HepG2 (cell line): ENCODE data around the gene TUBA4B. TPM values are rescaled to one million over a fixed set of nuclear protein-coding genes. Genes with fewer than 3 reads are reported as not detected.
A peak's percentile ranks its signal among the peaks of the same experiment; 100 is the strongest.

ENCODE experiments used
- EP300 ChIP-seq, 3 experiments: sonication (generic) in 1 of 3; formaldehyde crosslinking in 1 of 3; IDR thresholded peaks; 2 replicates each; pipeline versions ENCODE4 v1.5.1 to v1.6.1; 2011 to 2020; ENCODE audit warnings: low read depth in 2 of 3, low read length in 2 of 3, borderline replicate concordance in 1 of 3, improper control_type of control experiment in 1 of 3, mild to moderate bottlenecking in 1 of 3, missing genetic modification reagents in 1 of 3, moderate library complexity in 1 of 3
- FLYWCH1 ChIP-seq: sonication (generic); formaldehyde crosslinking; IDR thresholded peaks from 2 replicates; pipeline ENCODE4 v1.8.1; 2023; ENCODE audit warnings: mild to moderate bottlenecking, missing genetic modification reagents
- HES4 ChIP-seq: sonication (generic); formaldehyde crosslinking; IDR thresholded peaks from 2 replicates; pipeline ENCODE4 v1.9.0; 2021; ENCODE audit warnings: mild to moderate bottlenecking, missing genetic modification reagents, borderline replicate concordance
- HNF4A ChIP-seq: sonication (generic); formaldehyde crosslinking; IDR thresholded peaks from 2 replicates; pipeline ENCODE4 v1.4.0; 2020; ENCODE audit warnings: missing genetic modification reagents
- JUNB ChIP-seq: sonication (generic); formaldehyde crosslinking; IDR thresholded peaks from 2 replicates; pipeline ENCODE4 v1.8.0; 2022; ENCODE audit warnings: missing genetic modification reagents, mild to moderate bottlenecking, borderline replicate concordance
- KDM2A ChIP-seq: sonication (generic); formaldehyde crosslinking; IDR thresholded peaks from 2 replicates; pipeline ENCODE4 v1.4.0; 2020; ENCODE audit warnings: low read depth, missing genetic modification reagents, borderline replicate concordance
- NCOA5 ChIP-seq: sonication (generic); formaldehyde crosslinking; IDR thresholded peaks from 2 replicates; pipeline ENCODE4 v1.4.0; 2020; ENCODE audit warnings: missing genetic modification reagents
- NFATC3 ChIP-seq: sonication (generic); formaldehyde crosslinking; IDR thresholded peaks from 2 replicates; pipeline ENCODE4 v1.5.1; 2020; ENCODE audit warnings: mild to moderate bottlenecking, missing genetic modification reagents
- PHF20 ChIP-seq: sonication (generic); formaldehyde crosslinking; IDR thresholded peaks from 2 replicates; pipeline ENCODE4 v1.5.0; 2020; ENCODE audit warnings: mild to moderate bottlenecking, missing genetic modification reagents
- SIN3B ChIP-seq: fragments of 150-350 bp; IDR thresholded peaks from 2 replicates; pipeline ENCODE4 v1.6.1; 2014; ENCODE audit warnings: low read length
- TP53 ChIP-seq: sonication (generic); formaldehyde crosslinking; conservative IDR thresholded peaks from 2 replicates; pipeline ENCODE4 v1.4.0; 2020; ENCODE audit warnings: missing genetic modification reagents
- ZBTB21 ChIP-seq: sonication (generic); formaldehyde crosslinking; IDR thresholded peaks from 2 replicates; pipeline ENCODE4 v1.4.0; 2020; ENCODE audit warnings: missing genetic modification reagents
- ZNF3 ChIP-seq: IDR thresholded peaks from 2 replicates; pipeline ENCODE4 v1.7.0; 2017; ENCODE audit warnings: inconsistent platforms
- ZNF501 ChIP-seq: sonication (generic); formaldehyde crosslinking; IDR thresholded peaks from 2 replicates; pipeline ENCODE4 v1.5.1; 2020; ENCODE audit warnings: mild to moderate bottlenecking, moderate library complexity, missing genetic modification reagents
- ZZZ3 ChIP-seq: sonication (generic); formaldehyde crosslinking; IDR thresholded peaks from 2 replicates; pipeline ENCODE4 v1.4.0; 2020; ENCODE audit warnings: missing genetic modification reagents, mild to moderate bottlenecking, borderline replicate concordance
- polyA plus RNA-seq, 8 experiments: library from polyadenylated mRNA; depleted of rRNA in 3 of 8; stranded (reverse) in 7 of 8; unstranded in 1 of 8; fragments of >200 nt; fragmentation: Illumina TruSeq in 4 of 8; extraction: Trizol in 4 of 8; gene quantifications; 2 replicates each; pipeline versions ENCODE4 v1.2.1 to v1.2.3, GENCODE V29; 2011 to 2016; ENCODE audit warnings: low read depth in 4 of 8, missing spikeins in 1 of 8, mixed read lengths in 1 of 8; ENCODE audit not compliant: insufficient read depth in 1 of 8
- total RNA-seq, 5 experiments: library from RNA; depleted of rRNA; stranded (reverse); fragments of >200 nt; fragmentation: Illumina TruSeq; extraction: Trizol; gene quantifications; 2 replicates each; pipeline ENCODE4 v1.2.3, GENCODE V29; 2016; ENCODE audit warnings: low read depth in 1 of 5
- TF ChIP-seq, protein P1 (sequence below): sonication (generic); formaldehyde crosslinking; IDR thresholded peaks from 2 replicates; pipeline ENCODE4 v1.4.0; 2020; ENCODE audit warnings: missing genetic modification reagents, mild to moderate bottlenecking, borderline replicate concordance
- TF ChIP-seq, protein P2 (sequence below): sonication (generic); formaldehyde crosslinking; IDR thresholded peaks from 2 replicates; pipeline ENCODE4 v1.5.0; 2020; ENCODE audit warnings: mild to moderate bottlenecking, missing genetic modification reagents
- TF ChIP-seq, protein P3 (sequence below): sonication (generic); formaldehyde crosslinking; IDR thresholded peaks from 2 replicates; pipeline ENCODE4 v1.4.0; 2020; ENCODE audit warnings: missing genetic modification reagents, borderline replicate concordance
- TF ChIP-seq, protein P4 (sequence below): sonication (generic); formaldehyde crosslinking; IDR thresholded peaks from 2 replicates; pipeline ENCODE4 v1.8.0; 2022; ENCODE audit warnings: missing genetic modification reagents, mild to moderate bottlenecking, borderline replicate concordance

The TUBA4B gene
- total and polyA plus RNA-seq, 2 of the 13 experiments (the other 11 are each of a cell fraction or from before 2014, with no cell fraction given) = 0.18 to 0.22 TPM

DNA sequence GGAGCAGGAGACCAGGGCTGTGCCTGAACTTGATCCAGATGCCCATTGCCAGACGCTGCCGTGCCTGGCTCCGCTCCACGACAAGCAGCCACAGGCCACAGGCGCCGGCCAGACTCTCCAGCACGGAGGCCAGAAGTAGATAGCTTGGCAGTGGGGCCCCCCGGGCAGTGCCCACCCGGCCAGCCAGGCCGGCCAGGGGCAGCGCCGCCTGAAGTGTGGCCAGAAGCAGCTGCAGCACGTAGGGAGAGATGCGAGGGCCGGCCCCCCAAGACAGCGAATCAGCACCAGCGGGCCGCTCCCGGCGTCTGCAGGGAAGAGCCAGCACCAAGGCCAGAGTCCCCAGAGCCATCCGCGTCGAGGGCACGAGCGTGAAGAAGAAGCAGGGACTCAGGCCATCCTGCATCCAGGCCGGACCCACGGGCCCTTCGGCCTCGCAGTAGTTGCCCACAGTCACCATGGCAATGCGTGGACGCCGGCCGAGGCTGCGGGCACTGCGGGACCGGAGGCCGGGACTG is 34.8 kb upstream of the TUBA4B start (continued):
- TF ChIP-seq, protein P1, sequence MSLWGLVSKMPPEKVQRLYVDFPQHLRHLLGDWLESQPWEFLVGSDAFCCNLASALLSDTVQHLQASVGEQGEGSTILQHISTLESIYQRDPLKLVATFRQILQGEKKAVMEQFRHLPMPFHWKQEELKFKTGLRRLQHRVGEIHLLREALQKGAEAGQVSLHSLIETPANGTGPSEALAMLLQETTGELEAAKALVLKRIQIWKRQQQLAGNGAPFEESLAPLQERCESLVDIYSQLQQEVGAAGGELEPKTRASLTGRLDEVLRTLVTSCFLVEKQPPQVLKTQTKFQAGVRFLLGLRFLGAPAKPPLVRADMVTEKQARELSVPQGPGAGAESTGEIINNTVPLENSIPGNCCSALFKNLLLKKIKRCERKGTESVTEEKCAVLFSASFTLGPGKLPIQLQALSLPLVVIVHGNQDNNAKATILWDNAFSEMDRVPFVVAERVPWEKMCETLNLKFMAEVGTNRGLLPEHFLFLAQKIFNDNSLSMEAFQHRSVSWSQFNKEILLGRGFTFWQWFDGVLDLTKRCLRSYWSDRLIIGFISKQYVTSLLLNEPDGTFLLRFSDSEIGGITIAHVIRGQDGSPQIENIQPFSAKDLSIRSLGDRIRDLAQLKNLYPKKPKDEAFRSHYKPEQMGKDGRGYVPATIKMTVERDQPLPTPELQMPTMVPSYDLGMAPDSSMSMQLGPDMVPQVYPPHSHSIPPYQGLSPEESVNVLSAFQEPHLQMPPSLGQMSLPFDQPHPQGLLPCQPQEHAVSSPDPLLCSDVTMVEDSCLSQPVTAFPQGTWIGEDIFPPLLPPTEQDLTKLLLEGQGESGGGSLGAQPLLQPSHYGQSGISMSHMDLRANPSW = no peak
- TF ChIP-seq EP300 (IDR thresholded peaks at IDR 0.05; ENCODE audit: low read depth in 2 of 2, low read length in 2 of 2) (no peak), EP300 (CRISPR knock-in tag; IDR thresholded peaks at IDR 0.05; ENCODE audit: borderline replicate concordance) (no peak), TP53 (no peak; the same call in 1 of the 2 replicates), KDM2A (CRISPR knock-in tag) (no peak), FLYWCH1 (CRISPR knock-in tag) (no peak; the same call in 1 of the 2 replicates), HNF4A (CRISPR knock-in tag) (no peak), HES4 (CRISPR knock-in tag) (no peak), ZBTB21 (CRISPR knock-in tag) (no peak), NCOA5 (CRISPR knock-in tag) (peak; percentile 47; the same call in 1 of the 2 replicates), SIN3B (no peak), ZNF3 (CRISPR knock-in tag) (no peak), JUNB (CRISPR knock-in tag) (peak; percentile 52; the same call in 1 of the 2 replicates), NFATC3 (CRISPR knock-in tag) (no peak), ZZZ3 (CRISPR knock-in tag) (no peak), ZNF501 (no peak), PHF20 (CRISPR knock-in tag) (no peak)
- TF ChIP-seq, protein P2, sequence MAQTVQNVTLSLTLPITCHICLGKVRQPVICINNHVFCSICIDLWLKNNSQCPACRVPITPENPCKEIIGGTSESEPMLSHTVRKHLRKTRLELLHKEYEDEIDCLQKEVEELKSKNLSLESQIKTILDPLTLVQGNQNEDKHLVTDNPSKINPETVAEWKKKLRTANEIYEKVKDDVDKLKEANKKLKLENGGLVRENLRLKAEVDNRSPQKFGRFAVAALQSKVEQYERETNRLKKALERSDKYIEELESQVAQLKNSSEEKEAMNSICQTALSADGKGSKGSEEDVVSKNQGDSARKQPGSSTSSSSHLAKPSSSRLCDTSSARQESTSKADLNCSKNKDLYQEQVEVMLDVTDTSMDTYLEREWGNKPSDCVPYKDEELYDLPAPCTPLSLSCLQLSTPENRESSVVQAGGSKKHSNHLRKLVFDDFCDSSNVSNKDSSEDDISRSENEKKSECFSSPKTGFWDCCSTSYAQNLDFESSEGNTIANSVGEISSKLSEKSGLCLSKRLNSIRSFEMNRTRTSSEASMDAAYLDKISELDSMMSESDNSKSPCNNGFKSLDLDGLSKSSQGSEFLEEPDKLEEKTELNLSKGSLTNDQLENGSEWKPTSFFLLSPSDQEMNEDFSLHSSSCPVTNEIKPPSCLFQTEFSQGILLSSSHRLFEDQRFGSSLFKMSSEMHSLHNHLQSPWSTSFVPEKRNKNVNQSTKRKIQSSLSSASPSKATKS (CRISPR knock-in tag) = no peak
- TF ChIP-seq, protein P3, sequence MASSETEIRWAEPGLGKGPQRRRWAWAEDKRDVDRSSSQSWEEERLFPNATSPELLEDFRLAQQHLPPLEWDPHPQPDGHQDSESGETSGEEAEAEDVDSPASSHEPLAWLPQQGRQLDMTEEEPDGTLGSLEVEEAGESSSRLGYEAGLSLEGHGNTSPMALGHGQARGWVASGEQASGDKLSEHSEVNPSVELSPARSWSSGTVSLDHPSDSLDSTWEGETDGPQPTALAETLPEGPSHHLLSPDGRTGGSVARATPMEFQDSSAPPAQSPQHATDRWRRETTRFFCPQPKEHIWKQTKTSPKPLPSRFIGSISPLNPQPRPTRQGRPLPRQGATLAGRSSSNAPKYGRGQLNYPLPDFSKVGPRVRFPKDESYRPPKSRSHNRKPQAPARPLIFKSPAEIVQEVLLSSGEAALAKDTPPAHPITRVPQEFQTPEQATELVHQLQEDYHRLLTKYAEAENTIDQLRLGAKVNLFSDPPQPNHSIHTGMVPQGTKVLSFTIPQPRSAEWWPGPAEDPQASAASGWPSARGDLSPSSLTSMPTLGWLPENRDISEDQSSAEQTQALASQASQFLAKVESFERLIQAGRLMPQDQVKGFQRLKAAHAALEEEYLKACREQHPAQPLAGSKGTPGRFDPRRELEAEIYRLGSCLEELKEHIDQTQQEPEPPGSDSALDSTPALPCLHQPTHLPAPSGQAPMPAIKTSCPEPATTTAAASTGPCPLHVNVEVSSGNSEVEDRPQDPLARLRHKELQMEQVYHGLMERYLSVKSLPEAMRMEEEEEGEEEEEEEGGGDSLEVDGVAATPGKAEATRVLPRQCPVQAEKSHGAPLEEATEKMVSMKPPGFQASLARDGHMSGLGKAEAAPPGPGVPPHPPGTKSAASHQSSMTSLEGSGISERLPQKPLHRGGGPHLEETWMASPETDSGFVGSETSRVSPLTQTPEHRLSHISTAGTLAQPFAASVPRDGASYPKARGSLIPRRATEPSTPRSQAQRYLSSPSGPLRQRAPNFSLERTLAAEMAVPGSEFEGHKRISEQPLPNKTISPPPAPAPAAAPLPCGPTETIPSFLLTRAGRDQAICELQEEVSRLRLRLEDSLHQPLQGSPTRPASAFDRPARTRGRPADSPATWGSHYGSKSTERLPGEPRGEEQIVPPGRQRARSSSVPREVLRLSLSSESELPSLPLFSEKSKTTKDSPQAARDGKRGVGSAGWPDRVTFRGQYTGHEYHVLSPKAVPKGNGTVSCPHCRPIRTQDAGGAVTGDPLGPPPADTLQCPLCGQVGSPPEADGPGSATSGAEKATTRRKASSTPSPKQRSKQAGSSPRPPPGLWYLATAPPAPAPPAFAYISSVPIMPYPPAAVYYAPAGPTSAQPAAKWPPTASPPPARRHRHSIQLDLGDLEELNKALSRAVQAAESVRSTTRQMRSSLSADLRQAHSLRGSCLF (CRISPR knock-in tag) = 0 out of 2 replicates have a peak, but pooled peaks have one; percentile 10
- TF ChIP-seq, protein P4, sequence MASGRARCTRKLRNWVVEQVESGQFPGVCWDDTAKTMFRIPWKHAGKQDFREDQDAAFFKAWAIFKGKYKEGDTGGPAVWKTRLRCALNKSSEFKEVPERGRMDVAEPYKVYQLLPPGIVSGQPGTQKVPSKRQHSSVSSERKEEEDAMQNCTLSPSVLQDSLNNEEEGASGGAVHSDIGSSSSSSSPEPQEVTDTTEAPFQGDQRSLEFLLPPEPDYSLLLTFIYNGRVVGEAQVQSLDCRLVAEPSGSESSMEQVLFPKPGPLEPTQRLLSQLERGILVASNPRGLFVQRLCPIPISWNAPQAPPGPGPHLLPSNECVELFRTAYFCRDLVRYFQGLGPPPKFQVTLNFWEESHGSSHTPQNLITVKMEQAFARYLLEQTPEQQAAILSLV (CRISPR knock-in tag) = no peak
